GM23248 (cell line): ENCODE results near the gene TAB2.

Experiments
- EZH2 ChIP-seq: fragments of 200-600 bp; sonication (generic); IDR thresholded peaks from 2 replicates; pipeline ENCODE4 v1.6.1; 2018; ENCODE audit warnings: antibody characterized with exemption, mild to moderate bottlenecking; ENCODE audit not compliant: insufficient read depth, poor library complexity, severe bottlenecking
- EZH2phosphoT487 ChIP-seq: fragments of 200-600 bp; sonication (generic); IDR thresholded peaks from 2 replicates; pipeline ENCODE4 v1.6.1; 2018; ENCODE audit warnings: antibody characterized with exemption, moderate library complexity, mild to moderate bottlenecking, low read depth; ENCODE audit not compliant: insufficient read depth

GRCh38 chr6:149431905-149432775 is 114.6 kb downstream of the TAB2 start:
- TF ChIP-seq EZH2phosphoT487 (no peak), EZH2 (no peak)
